Panc1 (cell line): ENCODE data around the gene RAB12. TPM values are rescaled to one million over a fixed set of nuclear protein-coding genes. Genes with fewer than 3 reads are reported as not detected.

Experiments used
- ATAC-seq: fragments of 200-7000 bp; cut with Tn5 transposase; 2 replicates; pipeline ENCODE4 v1.9.1; 2020; ENCODE audit warnings: mild to moderate bottlenecking, moderate library complexity
- BruUV-seq: library from RNA; stranded (reverse); fragments of 400-500 nt; replicated peaks from 2 replicates; lab custom pipeline; 2021; lab: Mats Ljungman, UMichigan
- CTCF ChIA-PET: fragments of 300-600 bp; sonication (Branson Sonifier 250); formaldehyde crosslinking; loops from one replicate; lab custom pipeline; 2022; ENCODE audit warnings: antibody characterized with exemption; lab: Charles Lee
- POLR2A ChIA-PET: fragments of 300-600 bp; sonication (Branson Sonifier 250); formaldehyde crosslinking; loops from one replicate; lab custom pipeline; 2022; ENCODE audit warnings: antibody characterized with exemption; lab: Charles Lee
- DNase-seq: peaks from one replicate; pipeline ENCODE4 v3.0.0-alpha.2; 2010; ENCODE audit warnings: low read depth, low spot score
- H3K27ac ChIP-seq: 2 replicates; pipeline ENCODE4 v1.5.1; 2011; ENCODE audit warnings: mild to moderate bottlenecking, low read length, inconsistent platforms
- H3K27me3 ChIP-seq: fragments of 200-500 bp; sonication (Bioruptor generic); 2 replicates; pipeline ENCODE4 v1.6.0; 2014; ENCODE audit warnings: low read length, inconsistent platforms; ENCODE audit not compliant: control insufficient read depth, insufficient read depth
- H3K36me3 ChIP-seq: fragments of 200-500 bp; sonication (Bioruptor generic); 2 replicates; pipeline ENCODE4 v1.5.1; 2014; ENCODE audit warnings: inconsistent platforms, mild to moderate bottlenecking, low read length, moderate library complexity; ENCODE audit not compliant: control insufficient read depth, insufficient read depth
- H3K4me1 ChIP-seq: 2 replicates; pipeline ENCODE4 v1.5.1; 2011; ENCODE audit warnings: inconsistent platforms, mild to moderate bottlenecking, low read length, moderate library complexity; ENCODE audit not compliant: control insufficient read depth, insufficient read depth
- H3K4me3 ChIP-seq, 2 experiments: 2 replicates each; pipeline ENCODE4 v1.5.1; 2011 to 2012; ENCODE audit warnings: low read depth in 2 of 2, low read length in 2 of 2, mild to moderate bottlenecking in 2 of 2, inconsistent platforms in 1 of 2, moderate library complexity in 1 of 2
- H3K9me3 ChIP-seq: fragments of 200-500 bp; sonication (Bioruptor generic); 2 replicates; pipeline ENCODE4 v1.5.1; 2014; ENCODE audit warnings: low read depth, mild to moderate bottlenecking, inconsistent platforms, low read length, moderate library complexity; ENCODE audit not compliant: control insufficient read depth, insufficient read depth
- POLR2AphosphoS5 ChIP-seq: IDR thresholded peaks from 2 replicates; pipeline ENCODE4 v1.6.1; 2012; ENCODE audit warnings: mild to moderate bottlenecking, low read depth, low read length, moderate library complexity
- SIN3A ChIP-seq: IDR thresholded peaks from 2 replicates; pipeline ENCODE4 v1.6.1; 2012; ENCODE audit warnings: low read depth, mild to moderate bottlenecking, low read length, moderate library complexity, borderline replicate concordance; ENCODE audit not compliant: insufficient read depth
- TCF7L2 ChIP-seq: IDR thresholded peaks from 2 replicates; pipeline ENCODE4 v1.6.1; 2011; ENCODE audit warnings: mild to moderate bottlenecking, low read depth, low read length, inconsistent platforms
- in situ Hi-C: cut with HindIII; loops from 2 replicates; pipeline ENCODE4 v1.10.0; 2016; ENCODE audit warnings: low sequenced_read_pairs, low pct_unique_long_range_greater_than_20kb
- intact Hi-C: fragments of 100-400 bp; cut with micrococcal nuclease; formaldehyde crosslinking; loops from one replicate; pipeline ENCODE4 v1.10.0; 2022; ENCODE audit not compliant: unreplicated experiment
- total RNA-seq: library from RNA; stranded (reverse); gene quantifications from one replicate; pipeline ENCODE4 v1.2.1, GENCODE V29; 2021; ENCODE audit not compliant: unreplicated experiment
- TF ChIP-seq, protein P1 (sequence below), 2 experiments: IDR thresholded peaks; 2 replicates each; pipeline ENCODE4 v1.6.1; 2011 to 2012; ENCODE audit warnings: low read depth in 2 of 2, control low read depth in 1 of 2, low read length in 1 of 2, mild to moderate bottlenecking in 1 of 2, moderate library complexity in 1 of 2; ENCODE audit not compliant: insufficient read depth in 1 of 2
- TF ChIP-seq, protein P2 (sequence below): fragments of 450-650 bp; IDR thresholded peaks from 2 replicates; pipeline ENCODE4 v1.5.1; 2017; ENCODE audit warnings: mild to moderate bottlenecking

Gene RAB12
- total RNA-seq, 1 experiment from 2014 or later: 35.7 TPM

DNA sequence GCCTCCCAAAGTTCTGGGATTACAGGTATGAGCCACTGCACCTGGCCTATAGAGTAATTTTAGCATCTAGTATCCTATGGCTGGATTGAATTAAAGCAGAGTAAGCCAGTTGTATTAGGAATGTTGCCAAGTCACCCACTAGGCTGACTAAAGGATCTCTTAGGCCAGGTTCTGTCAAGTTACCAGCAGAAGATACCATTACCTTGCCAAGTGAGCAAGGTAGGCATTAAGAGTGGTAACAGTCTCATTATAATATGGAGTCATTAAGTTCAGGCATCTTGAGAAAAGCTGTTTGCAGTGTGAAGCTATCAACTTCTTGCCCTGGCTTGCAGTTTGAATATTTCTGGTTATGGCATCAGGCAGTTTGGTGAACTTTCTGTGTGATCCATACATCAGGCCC lies 59.1 kb downstream of the RAB12 start:
- CTCF ChIA-PET: no interaction called here
- TF ChIP-seq POLR2AphosphoS5: no peak
- TF ChIP-seq, protein P1, sequence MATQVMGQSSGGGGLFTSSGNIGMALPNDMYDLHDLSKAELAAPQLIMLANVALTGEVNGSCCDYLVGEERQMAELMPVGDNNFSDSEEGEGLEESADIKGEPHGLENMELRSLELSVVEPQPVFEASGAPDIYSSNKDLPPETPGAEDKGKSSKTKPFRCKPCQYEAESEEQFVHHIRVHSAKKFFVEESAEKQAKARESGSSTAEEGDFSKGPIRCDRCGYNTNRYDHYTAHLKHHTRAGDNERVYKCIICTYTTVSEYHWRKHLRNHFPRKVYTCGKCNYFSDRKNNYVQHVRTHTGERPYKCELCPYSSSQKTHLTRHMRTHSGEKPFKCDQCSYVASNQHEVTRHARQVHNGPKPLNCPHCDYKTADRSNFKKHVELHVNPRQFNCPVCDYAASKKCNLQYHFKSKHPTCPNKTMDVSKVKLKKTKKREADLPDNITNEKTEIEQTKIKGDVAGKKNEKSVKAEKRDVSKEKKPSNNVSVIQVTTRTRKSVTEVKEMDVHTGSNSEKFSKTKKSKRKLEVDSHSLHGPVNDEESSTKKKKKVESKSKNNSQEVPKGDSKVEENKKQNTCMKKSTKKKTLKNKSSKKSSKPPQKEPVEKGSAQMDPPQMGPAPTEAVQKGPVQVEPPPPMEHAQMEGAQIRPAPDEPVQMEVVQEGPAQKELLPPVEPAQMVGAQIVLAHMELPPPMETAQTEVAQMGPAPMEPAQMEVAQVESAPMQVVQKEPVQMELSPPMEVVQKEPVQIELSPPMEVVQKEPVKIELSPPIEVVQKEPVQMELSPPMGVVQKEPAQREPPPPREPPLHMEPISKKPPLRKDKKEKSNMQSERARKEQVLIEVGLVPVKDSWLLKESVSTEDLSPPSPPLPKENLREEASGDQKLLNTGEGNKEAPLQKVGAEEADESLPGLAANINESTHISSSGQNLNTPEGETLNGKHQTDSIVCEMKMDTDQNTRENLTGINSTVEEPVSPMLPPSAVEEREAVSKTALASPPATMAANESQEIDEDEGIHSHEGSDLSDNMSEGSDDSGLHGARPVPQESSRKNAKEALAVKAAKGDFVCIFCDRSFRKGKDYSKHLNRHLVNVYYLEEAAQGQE (IDR thresholded peaks at IDR 0.05; ENCODE audit: insufficient read depth in 1 of 2, low read depth in 2 of 2, low read length in 1 of 2): no peak
- TF ChIP-seq TCF7L2: no peak
- TF ChIP-seq, protein P2, sequence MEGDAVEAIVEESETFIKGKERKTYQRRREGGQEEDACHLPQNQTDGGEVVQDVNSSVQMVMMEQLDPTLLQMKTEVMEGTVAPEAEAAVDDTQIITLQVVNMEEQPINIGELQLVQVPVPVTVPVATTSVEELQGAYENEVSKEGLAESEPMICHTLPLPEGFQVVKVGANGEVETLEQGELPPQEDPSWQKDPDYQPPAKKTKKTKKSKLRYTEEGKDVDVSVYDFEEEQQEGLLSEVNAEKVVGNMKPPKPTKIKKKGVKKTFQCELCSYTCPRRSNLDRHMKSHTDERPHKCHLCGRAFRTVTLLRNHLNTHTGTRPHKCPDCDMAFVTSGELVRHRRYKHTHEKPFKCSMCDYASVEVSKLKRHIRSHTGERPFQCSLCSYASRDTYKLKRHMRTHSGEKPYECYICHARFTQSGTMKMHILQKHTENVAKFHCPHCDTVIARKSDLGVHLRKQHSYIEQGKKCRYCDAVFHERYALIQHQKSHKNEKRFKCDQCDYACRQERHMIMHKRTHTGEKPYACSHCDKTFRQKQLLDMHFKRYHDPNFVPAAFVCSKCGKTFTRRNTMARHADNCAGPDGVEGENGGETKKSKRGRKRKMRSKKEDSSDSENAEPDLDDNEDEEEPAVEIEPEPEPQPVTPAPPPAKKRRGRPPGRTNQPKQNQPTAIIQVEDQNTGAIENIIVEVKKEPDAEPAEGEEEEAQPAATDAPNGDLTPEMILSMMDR: no peak
- TF ChIP-seq SIN3A: no peak
- no peaks in the 10 kb centered on the region; the same call in 1 of the 2 replicates for H3K9me3 ChIP-seq
- H3K27me3 ChIP-seq: no peaks in the 10 kb centered on the region
- intact Hi-C loops (no loop called here), in situ Hi-C loops (no loop called here)
- H3K4me1 ChIP-seq: peaks cover under 1% of the 10 kb centered on the region; the same call in 1 of the 2 replicates
- DNase-seq (no peak), ATAC-seq (no peak)
- POLR2A ChIA-PET: no interaction called here
- no peaks in the 10 kb centered on the region for H3K36me3 ChIP-seq
- no peak overlapping the region for H3K27ac ChIP-seq
- H3K4me3 ChIP-seq: no peak overlapping the region
- no TSS peak for BruUV-seq

DNA sequence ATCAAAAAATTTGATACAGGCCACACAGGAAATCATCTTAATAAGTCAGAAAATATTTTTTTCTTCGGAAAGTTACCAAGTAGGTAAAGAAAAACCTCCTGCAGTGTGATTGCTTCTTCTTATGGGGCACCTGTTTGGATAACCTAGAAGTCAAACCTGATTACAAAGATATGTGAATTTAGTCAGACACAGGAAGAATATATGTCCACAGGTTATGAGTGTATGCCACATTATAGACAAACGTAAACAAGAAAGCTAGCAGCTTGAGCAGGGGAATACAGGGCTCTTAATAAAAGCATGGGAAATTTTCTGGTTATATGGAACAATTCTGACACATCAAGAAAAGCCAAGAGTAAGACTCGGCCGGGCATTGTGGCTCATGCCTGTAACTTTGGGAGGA lies 60.3 kb downstream of the RAB12 start:
- Histone ChIP-seq H3K36me3 (no peaks in the 10 kb centered on the region), H3K27ac (no peak overlapping the region), H3K4me3 (no peak overlapping the region), H3K9me3 (no peaks in the 10 kb centered on the region; the same call in 1 of the 2 replicates), H3K4me1 (peaks cover 5% of the 10 kb centered on the region; the same call in 1 of the 2 replicates), H3K27me3 (no peaks in the 10 kb centered on the region)
- in situ Hi-C loops (no loop called here), intact Hi-C loops (no loop called here)
- ATAC-seq (no peak), DNase-seq (no peak)
- CTCF ChIA-PET: no interaction called here
- no TSS peak for BruUV-seq
- POLR2A ChIA-PET: no interaction called here
- TF ChIP-seq, protein P1 (IDR thresholded peaks at IDR 0.05; ENCODE audit: insufficient read depth in 1 of 2, low read depth in 2 of 2, low read length in 1 of 2): no peak
- no peak for TF ChIP-seq POLR2AphosphoS5
- TF ChIP-seq, protein P2: no peak
- TF ChIP-seq TCF7L2: no peak
- TF ChIP-seq SIN3A: no peak
